ENCODE data around the gene THSD7A.
"Not testable (repeated sequence)": the region's sequence is repeated elsewhere in the genome, so short reads cannot be mapped to it uniquely, and the experiment has no call there.

THSD7A gene

GRCh38 chr7:11472646-11473045, 359.4 kb downstream of the THSD7A start:
- DNase-seq (ENCODE audit: extremely low read depth in 1 of 2, low read depth in 1 of 2): no peak

GRCh38 chr7:11471255-11471654, 360.7 kb downstream of the THSD7A start:
- no peak for DNase-seq (ENCODE audit: extremely low read depth in 1 of 2, low read depth in 1 of 2)

- DNase-seq (ENCODE audit: extremely low read depth in 1 of 2, low read depth in 1 of 2): no peak
These were observed 362.8 kb downstream of the THSD7A start for GRCh38 chr7:11469028-11469745.

- DNase-seq (ENCODE audit: extremely low read depth in 1 of 2, low read depth in 1 of 2): no peak
These were observed 365.4 kb downstream of the THSD7A start for GRCh38 chr7:11466517-11467105.

- DNase-seq (ENCODE audit: extremely low read depth in 1 of 2, low read depth in 1 of 2): no peak
These were observed 367.4 kb downstream of the THSD7A start for GRCh38 chr7:11464624-11465023.

GRCh38 chr7:11461946-11462345, 370.1 kb downstream of the THSD7A start:
- no peak for DNase-seq (ENCODE audit: extremely low read depth in 1 of 2, low read depth in 1 of 2)

- no peak for DNase-seq (ENCODE audit: extremely low read depth in 1 of 2, low read depth in 1 of 2)
These were observed 373.1 kb downstream of the THSD7A start for GRCh38 chr7:11458736-11459483.

GRCh38 chr7:11457419-11457818, 374.6 kb downstream of the THSD7A start:
- no peak for DNase-seq (ENCODE audit: extremely low read depth in 1 of 2, low read depth in 1 of 2)

- DNase-seq (ENCODE audit: extremely low read depth in 1 of 2, low read depth in 1 of 2): no peak
These were observed 375.4 kb downstream of the THSD7A start for GRCh38 chr7:11456574-11456973.

GRCh38 chr7:11452476-11452875, 379.5 kb downstream of the THSD7A start:
- DNase-seq (ENCODE audit: extremely low read depth in 1 of 2, low read depth in 1 of 2): no peak

GRCh38 chr7:11450281-11450680, 381.7 kb downstream of the THSD7A start:
- DNase-seq (ENCODE audit: extremely low read depth in 1 of 2, low read depth in 1 of 2): no peak

GRCh38 chr7:11449316-11449715, 382.7 kb downstream of the THSD7A start:
- DNase-seq (ENCODE audit: extremely low read depth in 1 of 2, low read depth in 1 of 2): no peak

- no peak for DNase-seq (ENCODE audit: extremely low read depth in 1 of 2, low read depth in 1 of 2)
These were observed 383.7 kb downstream of the THSD7A start for GRCh38 chr7:11448323-11448722.

GRCh38 chr7:11447106-11447505, 384.9 kb downstream of the THSD7A start:
- DNase-seq (ENCODE audit: extremely low read depth in 1 of 2, low read depth in 1 of 2): no peak

GRCh38 chr7:11443934-11444333, 388.1 kb downstream of the THSD7A start:
- not testable (repeated sequence) for DNase-seq (ENCODE audit: extremely low read depth in 1 of 2, low read depth in 1 of 2)

- no peak for DNase-seq (ENCODE audit: extremely low read depth in 1 of 2, low read depth in 1 of 2)
These were observed 394.0 kb downstream of the THSD7A start for GRCh38 chr7:11437994-11438393.

- DNase-seq (ENCODE audit: extremely low read depth in 1 of 2, low read depth in 1 of 2): no peak
These were observed 395.0 kb downstream of the THSD7A start for GRCh38 chr7:11436773-11437524.

- no peak for DNase-seq (ENCODE audit: extremely low read depth in 1 of 2, low read depth in 1 of 2)
These were observed 395.7 kb downstream of the THSD7A start for GRCh38 chr7:11436316-11436715.

- DNase-seq (ENCODE audit: extremely low read depth in 1 of 2, low read depth in 1 of 2): no peak
These were observed 397.6 kb downstream of the THSD7A start for GRCh38 chr7:11434366-11434765.

GRCh38 chr7:11430841-11431240, 401.2 kb downstream of the THSD7A start:
- no peak for DNase-seq (ENCODE audit: extremely low read depth in 1 of 2, low read depth in 1 of 2)

GRCh38 chr7:11430112-11430511, 401.9 kb downstream of the THSD7A start:
- DNase-seq (ENCODE audit: extremely low read depth in 1 of 2, low read depth in 1 of 2): no peak
